ENCODE measurements around the gene MAEA.

The MAEA gene

DNA sequence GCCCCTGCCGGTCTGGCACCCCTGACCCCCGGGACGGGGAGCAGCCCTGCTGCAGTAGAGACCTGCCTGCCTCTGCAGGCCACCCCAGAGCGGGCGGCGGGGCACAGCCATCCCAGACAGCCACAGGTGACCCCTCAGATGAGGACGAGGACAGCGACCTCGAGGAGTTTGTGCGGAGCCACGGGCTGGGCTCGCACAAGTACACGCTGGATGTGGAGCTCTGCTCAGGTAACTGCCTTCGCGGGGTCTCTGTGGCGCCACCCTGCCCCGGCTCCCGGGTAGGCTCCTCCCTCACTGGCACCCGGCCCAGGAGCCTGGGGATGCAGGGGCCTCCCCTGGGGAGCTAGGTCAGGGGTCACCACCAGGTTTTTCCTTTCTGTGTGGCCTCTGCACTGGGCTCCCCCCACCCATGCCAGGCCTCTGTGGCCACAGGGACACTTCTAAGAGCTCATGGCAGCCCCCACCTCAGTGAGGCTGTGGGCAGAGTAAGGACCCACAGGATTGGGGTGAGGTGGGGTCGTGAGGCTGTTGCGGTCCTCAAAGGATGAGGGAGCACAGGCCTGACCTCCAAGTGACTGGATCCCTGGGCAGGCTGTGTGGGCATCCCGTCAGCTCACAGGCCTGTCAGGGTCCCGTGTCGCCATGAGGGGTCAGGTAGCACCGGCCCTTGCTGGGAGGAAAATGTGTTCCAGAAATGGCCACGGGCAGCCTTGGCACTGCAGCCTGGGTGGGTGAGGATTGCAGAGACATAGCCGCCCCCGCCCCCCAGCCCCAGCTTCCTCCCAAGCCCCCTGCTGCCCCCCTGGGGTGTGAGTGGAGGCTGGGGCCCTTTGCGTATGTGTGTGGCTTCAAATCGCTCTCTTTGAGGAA lies 63.7 kb downstream of the MAEA start:
- DNase-seq (ENCODE audit: low spot score), result no peak

DNA sequence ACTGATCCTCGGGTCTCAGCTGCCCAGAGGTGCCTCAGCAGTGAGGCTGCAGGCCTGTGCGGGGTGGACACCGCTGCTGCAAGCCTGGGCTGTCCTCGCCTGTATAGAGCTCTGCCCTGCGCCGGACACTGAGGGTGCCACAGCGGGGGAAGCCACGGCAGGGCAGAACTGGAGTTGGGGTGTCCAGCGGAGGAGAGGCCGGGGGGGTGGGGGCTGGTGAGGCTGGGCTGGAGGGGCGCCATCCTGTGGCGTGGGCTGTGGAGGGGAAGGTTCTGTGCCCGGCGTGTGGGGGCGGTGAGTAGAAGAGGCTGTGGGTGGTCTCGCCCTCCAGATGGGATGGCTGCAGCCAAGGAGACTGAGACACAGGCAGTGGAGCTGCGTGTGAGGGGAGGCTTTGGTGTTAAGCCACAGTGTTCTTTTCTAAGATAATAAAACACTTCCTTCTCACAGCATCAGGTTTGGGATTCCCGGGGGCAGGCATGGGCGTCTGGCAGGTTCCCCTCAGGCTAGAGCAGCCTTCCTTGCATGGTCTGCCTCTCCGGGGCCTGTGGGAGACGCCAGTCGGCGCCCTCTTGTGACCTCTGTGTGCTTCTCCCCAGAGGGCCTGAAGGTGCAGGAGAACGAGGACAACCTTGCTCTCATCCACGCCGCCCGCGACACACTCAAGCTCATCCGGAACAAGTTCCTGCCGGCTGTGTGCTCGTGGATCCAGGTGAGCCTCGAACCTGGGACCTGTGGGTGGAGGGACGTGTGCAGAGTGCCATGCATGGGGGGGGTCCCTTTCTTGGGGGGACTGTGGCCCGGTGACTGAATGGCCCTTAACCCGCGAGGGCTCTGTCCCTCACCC lies 64.7 kb downstream of the MAEA start:
- no peak for DNase-seq (ENCODE audit: low spot score)

DNA sequence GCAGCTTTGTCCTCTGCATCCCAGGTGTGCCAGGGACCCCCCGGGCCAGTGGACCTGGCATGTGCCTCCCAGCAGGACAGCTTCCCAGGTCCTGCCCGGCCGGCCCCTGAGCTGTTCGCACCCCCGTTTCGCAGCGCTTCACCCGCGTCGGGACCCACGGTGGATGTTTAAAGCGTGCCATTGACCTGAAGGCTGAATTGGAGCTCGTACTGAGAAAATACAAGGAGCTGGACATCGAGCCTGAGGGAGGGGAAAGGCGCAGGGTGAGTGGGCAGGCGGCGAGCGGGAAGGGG lies 65.2 kb downstream of the MAEA start:
- no peak for DNase-seq (ENCODE audit: low spot score)

DNA sequence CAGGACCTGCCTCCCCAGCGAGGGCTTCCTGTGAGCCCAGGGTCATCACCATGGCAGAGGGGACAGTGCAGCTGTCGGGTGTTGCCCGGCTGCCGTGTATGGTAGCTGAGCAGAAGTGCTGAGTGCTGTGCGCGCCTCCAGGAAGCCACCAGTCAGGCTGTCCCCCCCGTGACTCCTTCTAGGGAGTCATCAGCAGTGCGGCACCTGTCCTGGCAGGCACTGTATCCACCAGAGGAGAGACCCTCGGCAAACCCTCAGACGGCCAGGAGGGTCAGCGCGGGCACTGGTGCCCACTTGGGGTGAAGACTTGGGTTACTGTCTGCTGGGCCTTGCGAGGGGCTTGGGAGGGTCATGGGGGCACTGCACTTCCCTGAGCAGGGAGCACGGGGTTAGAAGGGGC lies 65.7 kb downstream of the MAEA start:
- DNase-seq (ENCODE audit: low spot score), result no peak

DNA sequence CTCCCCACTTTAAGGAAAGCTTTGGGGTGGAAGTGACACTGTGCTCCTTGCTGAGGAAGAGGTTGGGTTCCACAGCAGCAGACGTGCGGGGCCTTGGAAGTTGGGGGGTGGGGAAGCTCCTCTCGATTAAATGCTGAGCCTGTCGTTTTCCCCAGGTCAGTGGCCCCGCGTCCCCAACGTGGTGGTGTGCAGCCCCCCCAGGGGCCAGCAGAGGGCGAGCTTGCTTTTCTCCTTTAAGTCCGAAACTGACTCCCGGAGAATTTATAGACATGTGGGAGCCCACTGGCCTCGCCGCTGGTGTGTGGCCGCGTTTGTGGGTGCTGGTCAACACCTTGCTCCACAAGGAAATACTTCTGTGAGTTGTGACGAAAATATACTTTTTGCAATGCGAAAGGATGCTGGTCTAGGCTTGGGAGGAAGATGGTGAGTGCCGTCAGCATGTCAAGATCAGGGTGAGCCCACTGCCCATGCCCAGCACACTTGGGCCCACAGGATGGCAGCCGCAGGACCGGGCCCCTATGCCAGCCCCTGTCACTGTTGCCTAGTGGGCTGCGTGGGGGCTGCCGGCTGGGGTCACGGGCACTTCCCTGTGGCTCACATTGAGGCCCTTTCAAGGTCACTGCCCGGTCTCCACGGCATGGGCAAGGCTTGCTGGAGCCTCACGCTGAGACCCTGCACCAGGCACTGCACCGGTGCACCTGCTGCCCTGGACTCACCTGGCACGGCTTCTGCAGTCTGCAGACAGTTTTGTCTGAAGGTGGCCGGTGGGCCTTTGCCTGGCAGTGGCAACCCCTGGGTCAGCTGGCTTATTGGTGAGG lies 66.7 kb downstream of the MAEA start:
- peak; percentile 60 for DNase-seq (ENCODE audit: low spot score)

DNA sequence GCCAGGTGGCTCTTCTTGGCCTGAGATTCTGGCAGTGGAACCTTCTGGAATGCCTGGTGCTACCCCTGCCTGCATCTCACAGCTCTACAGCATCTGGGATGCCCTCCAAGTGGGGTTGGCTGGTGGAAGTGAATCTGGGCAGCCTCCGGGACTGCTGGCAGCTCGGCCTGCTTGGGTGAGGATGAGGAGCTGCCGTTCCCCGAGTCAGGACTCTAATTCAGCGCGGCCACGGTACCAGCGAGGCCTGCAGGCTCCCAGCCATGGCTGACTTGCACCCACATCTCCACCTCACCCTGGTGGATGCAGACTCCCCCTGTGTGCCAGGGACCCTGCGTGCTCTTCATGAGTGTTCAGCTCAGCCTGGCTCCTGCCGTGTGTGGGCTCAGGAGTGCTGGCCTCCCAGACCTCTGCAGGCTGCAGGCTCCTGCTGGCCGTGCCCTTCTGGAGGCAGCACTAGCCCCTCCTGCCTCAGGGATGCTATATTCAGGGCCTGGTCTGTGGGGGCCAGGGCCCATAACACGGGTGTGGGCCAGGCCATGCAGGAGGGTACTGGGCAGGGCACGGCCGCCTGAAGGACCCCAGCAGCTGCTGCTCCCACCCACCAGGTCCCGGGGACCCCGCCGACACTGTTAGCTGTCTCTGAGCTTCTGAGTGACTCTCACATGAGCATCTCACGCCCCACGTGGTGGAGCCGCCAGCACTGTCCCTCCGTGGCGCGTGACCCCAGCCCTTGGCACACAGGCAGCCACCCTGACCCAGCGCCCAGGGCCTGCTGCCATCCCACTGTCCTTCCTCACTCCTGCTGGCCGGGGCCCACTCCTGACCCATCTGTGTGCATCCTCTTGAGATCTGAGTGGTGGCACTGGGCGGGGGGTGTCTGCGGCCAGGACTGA lies 67.9 kb downstream of the MAEA start:
- no peak for DNase-seq (ENCODE audit: low spot score)

DNA sequence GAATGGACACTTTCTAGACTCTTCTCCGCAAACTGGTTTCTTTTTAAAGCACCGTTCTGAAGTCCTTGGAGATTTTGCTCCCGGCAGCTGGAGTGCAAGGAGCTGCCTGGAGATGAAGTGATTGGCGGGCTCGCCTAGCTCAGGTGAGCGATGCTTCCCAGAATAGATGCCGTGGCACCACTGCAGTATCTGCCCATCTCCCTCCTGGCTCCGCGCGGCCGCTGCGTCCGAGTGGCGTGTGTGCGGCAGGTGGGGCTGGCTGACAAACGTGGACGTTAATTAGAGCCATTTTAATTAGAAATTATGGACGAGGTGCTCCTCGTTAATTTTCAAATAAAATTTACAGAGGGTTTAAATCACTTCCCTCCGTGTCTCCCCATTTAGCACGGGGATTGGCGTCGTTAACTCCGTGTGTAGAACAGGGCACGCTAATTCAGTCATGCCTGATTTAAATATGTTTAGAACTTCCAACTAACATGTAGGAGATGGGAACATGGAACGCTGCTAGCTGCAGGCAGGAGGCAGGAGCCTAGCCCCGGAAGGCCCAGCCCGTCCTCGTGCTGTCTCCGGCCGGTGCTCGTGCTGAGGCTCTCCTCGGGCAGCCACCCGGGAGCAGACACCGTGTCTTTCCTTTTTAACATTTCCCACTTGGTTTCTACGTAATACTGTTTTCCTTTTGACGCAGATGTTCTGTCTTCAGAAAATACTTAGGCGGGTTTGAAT lies 68.9 kb downstream of the MAEA start:
- no peak for DNase-seq (ENCODE audit: low spot score)

DNA sequence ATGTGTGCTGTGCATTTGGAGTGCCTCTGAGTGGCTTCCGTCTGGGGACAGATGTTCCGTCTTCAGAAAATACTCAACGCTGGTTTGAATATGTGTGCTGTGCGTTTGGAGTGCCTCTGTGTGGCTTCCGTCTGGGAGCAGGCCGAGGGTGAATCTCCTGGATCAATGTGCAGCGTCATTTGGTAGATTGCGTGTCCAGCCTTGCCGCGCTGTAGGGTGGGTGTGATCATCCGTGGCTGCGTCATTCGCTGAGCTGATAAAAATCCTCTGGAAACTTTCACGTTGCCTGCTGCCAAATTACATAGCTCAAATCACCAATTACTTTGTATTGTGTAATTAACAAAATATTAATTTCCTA lies 69.4 kb downstream of the MAEA start:
- DNase-seq (ENCODE audit: low spot score), result no peak

DNA sequence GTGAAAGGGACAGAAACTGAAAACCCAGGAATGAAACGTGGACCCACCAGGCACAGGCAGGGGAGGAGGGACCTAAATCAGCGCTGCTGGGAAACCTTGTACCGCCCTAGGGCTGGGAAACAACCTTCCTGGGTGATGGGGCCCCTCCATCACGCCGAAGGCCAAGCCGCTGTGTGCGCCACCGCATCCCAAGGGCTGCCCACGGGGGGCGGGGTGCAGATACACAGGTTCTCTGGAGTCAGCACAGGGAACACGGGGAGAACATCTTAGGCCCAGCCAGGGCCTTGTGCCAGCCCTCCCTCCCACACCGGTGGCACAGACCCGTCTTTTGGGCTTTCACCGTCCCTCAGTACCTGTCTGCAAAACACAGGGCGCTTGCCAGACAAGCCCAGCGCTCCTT lies 70.3 kb downstream of the MAEA start:
- DNase-seq (ENCODE audit: low spot score), result no peak

DNA sequence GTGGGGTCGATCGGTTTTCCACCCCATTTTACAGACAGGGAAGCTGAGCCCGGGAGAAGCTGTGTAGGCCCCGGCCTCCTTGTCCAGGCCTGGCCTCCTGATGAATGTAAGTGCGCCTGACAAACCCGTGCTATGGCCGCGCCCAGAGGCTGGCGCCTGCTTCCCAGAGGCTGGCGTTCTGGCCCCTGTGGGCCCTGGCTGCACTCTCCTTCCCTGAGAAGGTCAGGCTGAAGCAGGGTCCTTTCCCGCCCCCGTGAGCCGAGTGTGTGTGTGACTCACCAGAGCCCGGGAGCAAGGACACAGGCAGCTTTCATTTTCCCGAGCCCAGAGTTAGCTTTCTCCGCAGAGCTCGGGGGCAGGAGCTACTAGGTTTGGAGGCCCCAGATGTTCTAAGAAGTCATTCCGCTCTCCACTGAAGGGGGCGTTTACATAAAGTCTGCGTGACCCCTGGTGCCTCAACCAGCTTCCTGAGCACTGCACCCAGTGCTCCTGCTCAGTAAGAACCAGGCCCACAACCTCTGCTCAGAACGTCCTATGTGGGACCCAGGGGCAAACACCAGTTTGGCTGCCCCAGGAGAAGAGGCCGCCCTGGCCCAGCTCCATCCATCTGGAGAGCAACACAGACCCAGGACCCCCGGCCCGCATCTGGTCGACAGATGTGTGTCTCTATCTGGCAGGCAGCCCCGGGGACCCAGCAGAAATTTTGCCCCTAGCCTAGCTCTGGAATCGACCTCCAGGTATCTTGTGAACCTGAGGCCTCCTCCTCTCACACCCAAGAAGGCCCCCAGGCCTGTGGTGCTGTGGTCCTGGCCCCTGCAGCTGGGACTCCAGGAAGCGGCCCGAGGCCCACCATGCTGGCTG lies 71.0 kb downstream of the MAEA start:
- no peak for DNase-seq (ENCODE audit: low spot score)

DNA sequence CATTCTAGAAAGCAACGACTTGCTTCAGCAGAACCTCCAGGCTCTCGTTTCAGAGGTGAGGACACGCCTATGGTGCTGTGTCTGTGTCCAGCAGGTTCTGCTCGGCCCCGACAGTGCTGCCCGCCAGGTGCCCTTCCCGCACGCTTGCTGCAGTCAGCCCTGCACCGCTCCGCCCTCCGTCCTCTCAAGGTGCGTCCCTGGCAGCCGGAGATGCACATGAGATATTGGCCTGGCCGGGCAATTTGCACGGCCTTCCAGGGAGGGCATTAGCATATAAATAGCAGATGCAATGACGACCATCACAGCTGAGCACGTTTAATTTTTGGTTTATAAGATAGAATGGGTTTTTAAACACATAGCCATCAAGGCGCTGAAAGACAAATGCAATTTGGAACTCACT lies 71.7 kb downstream of the MAEA start:
- DNase-seq (ENCODE audit: low spot score), result no peak

DNA sequence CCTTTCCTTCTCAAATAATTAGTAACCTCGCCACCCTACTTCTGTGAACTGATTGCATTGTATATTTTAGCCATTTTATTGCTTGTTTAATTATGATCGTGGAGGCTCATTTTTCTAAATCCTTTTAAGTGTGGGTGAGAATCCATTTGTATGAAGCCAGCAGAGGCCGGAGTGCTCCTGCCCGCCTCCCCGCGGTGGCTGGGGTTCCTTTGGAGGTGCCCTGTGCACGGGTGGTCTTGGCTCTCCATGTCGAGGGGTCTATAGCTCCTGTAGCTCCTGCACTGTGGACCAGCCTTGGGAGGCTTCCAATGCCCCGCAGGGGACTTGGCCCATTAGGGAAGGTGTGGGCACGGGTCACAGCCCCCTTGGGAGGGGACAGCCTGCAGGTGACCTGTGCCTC lies 72.4 kb downstream of the MAEA start:
- no peak for DNase-seq (ENCODE audit: low spot score)

DNA sequence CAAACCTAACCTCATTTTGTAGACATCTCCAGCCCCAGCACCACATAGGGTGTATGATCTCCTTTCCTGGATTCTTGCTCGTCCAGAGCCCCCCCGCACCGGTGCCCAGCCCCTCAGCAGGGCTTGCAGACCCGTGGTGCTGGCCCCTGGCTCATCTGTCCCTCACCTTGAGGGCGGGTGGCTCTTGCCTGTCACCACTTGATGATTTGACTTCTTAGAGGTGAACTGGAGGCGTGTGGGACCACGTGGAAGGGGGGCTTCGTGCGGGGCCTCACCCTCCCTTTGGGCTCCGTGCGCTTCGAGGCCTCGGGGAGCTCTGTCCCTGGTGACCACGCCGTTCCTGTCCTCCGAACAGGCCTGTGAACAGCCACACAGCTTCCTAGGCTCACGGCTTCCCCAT lies 72.8 kb downstream of the MAEA start:
- DNase-seq (ENCODE audit: low spot score), result no peak

DNA sequence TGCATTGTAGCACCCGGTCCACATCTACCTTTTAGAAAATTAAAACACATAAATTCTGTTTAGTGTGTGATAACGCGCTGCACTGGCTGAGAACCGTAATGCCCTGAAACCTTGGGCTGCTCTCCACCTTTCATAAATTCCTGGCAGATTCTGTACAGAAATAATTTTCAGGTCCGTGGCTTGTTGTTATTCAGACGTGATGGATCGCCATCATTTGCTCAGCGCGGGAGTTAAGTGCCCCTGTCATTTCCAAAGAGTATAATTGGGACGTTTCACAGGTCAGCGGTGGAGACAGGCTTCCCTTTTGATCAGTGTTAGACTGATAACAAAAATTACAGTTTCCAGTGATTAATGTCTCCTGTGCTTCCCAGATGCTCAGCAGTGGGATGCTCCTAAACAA lies 73.8 kb downstream of the MAEA start:
- DNase-seq (ENCODE audit: low spot score), result no peak

DNA sequence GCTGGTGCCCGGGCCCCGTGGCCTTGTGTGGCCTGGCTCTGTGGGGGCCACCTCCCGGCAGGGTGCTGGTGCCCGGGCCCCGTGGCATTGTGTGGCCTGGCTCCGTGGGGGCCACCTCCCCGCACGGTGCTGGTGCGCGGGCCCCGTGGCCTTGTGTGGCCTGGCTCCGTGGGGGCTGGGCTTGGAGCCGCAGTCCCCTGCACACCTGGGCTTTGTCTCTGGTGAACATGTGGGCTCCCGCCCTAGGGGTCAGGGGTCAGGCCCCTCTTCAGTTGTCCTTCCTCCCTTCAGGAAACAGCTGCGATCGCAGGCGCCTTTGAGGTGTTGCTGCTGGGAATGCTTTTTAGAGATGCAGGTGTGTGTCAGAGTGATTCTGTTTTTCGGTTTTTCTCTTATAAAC lies 74.5 kb downstream of the MAEA start:
- no peak for DNase-seq (ENCODE audit: low spot score)

DNA sequence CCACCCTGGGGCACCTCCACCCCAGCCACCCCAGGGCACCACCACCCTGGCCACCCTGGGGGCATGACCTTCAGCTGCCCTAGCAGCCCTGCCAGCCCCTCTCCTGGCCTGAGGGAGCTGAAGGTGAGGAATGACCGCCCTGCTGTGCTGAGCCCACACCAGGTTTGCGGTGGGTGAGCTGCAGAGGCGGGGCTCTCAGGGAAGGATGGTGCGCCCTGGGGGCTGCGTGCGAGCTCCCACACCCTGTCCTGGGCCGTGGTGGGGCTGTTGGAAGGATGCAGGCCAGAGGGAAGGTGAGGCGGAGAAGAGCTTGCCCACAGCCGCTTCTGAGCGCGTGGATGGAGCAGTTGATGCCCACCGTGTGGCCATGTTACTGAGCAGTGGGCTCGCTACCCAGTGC lies 75.1 kb downstream of the MAEA start:
- DNase-seq (ENCODE audit: low spot score), result no peak

DNA sequence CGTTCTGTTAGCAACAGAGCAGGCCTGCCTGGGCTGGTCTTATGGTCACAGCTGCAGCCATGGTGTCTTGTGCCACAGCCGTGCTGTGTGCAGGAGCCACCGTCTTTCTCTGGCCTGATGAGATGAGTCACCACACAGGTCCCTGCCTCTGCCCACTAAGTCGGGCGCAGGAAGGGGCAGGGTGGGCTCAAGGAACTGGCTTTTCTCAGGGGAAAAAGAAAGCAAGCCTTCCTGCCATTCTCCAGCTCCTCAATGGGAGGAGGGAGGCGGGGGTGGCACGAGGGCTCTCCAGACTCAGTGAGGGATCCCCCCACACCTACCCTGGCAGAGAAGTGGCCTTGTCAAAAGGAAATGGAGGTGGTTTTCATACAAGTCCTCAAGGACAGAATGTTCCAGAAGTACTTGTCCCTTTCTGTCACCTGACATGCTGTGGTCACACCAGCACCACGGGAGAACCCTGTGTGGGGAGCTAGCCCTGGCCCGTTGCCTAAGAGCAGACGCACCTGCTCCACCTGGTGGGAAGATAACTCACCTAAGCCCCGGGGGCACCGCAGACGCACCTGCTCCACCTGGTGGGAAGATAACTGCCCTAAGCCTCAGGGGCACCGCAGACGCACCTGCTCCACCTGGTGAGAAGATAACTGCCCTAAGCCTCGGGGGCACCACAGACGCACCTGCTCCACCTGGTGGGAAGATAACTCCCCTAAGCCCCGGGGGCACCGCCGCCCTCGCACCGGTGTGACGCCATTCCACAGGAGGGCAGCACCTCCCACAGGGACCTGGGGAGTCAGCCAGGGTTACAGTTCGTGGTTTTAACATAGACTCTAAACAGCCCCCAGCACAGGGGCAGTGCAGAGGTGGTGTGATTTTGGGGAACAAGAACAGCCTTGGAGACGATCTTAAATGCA lies 75.8 kb downstream of the MAEA start:
- no peak for DNase-seq (ENCODE audit: low spot score)

DNA sequence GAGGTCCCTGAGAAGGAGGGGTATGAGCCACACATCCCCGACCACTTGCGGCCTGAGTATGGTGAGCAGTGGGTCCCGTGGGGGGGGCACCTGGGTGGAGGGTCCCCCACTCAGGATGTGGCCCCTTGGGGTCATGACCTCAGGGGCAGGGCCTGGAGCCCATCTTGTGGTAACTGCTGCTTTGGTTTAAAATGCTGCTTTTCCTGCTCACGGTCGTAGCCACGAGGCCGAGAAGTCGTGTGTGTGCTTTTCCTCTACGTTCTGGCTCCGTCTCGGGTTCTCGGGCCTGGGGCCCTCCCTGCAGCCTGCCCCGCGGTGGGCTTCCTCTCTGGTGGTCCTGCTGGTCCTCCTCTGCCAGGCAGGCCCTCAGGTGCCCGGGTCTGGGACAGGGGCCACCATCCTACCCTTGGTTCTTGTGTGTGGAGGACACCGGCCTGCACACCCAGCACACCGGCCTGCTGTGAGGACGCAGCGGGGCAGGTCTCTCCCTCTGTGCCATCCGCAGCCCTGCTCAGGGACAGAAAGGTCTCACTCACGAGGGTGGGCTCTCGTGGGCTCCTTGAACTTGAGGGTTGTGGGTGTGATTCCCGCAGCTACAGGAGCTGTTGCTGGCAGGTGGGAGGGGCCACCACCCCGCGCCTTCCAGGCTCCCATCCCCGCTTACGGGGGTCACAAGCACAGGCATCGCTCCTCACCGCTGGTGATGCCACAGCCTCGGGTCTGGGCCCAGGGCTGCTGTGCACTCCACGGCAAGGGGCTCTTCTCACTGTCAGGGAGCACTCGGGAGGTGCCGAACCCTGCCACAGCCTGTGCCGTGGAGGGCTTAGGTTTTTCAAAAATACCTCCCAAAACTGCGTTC lies 76.9 kb downstream of the MAEA start:
- DNase-seq (ENCODE audit: low spot score), result no peak

Measured in hematopoietic multipotent progenitor cell treated with erythropoietin and hydrocortisone succinate and interleukin-3 and kit ligand, for 15 days (in vitro differentiated cells).